Measurements from ENCODE around the gene RNF25.

DNA sequence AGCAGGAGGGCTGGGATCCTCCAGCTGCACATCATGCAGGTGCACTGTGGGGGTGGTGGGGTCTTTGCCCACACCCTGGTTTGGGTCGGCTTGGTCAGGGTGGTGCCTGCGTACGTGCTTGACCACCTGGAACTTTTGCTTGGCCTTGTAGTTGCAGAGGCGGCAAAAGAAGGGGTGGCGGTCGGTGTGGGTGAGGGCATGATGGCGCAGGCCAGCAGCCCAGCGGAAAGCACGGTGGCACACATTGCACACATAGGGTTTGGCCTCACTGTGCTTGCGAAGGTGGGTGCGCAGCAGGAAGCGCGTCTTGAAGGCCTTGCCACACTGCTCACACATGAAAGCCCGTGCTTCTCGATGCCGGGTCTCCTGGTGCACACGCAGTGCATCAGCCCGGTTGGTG, 33.4 kb downstream of the RNF25 start:
- TF ChIP-seq CHD2 (IDR thresholded peaks at IDR 0.05; ENCODE audit: low read length) = no peak
- TF ChIP-seq, protein P1, sequence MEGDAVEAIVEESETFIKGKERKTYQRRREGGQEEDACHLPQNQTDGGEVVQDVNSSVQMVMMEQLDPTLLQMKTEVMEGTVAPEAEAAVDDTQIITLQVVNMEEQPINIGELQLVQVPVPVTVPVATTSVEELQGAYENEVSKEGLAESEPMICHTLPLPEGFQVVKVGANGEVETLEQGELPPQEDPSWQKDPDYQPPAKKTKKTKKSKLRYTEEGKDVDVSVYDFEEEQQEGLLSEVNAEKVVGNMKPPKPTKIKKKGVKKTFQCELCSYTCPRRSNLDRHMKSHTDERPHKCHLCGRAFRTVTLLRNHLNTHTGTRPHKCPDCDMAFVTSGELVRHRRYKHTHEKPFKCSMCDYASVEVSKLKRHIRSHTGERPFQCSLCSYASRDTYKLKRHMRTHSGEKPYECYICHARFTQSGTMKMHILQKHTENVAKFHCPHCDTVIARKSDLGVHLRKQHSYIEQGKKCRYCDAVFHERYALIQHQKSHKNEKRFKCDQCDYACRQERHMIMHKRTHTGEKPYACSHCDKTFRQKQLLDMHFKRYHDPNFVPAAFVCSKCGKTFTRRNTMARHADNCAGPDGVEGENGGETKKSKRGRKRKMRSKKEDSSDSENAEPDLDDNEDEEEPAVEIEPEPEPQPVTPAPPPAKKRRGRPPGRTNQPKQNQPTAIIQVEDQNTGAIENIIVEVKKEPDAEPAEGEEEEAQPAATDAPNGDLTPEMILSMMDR (IDR thresholded peaks at IDR 0.05; ENCODE audit: control extremely low read depth in 1 of 3, insufficient read depth in 1 of 3, low read depth in 1 of 3, low read length in 3 of 3) = no peak
- TF ChIP-seq NRF1 (IDR thresholded peaks at IDR 0.05; ENCODE audit: low read depth, low read length) = no peak
- no peak for TF ChIP-seq POLR2A (IDR thresholded peaks at IDR 0.05; ENCODE audit: control extremely low read depth in 1 of 2, low read depth in 2 of 2, low read length in 2 of 2)
- no peak for TF ChIP-seq POLR2AphosphoS5 (IDR thresholded peaks at IDR 0.05; ENCODE audit: low read depth, low read length)
- TF ChIP-seq HDAC6 (IDR thresholded peaks at IDR 0.05; ENCODE audit: low read depth, low read length) = no peak
- no peak for TF ChIP-seq YY1 (IDR thresholded peaks at IDR 0.05; ENCODE audit: low read depth, low read length)
- no peak for TF ChIP-seq ATF3 (IDR thresholded peaks at IDR 0.05; ENCODE audit: insufficient read depth, low read depth, low read length)
- TF ChIP-seq CHD1 (IDR thresholded peaks at IDR 0.05; ENCODE audit: low read depth, low read length) = no peak
- TF ChIP-seq CREB1 (IDR thresholded peaks at IDR 0.05) = no peak

Data from H1 (cell line).